ENCODE data around the gene AP2M1. TPM values are rescaled to one million over a fixed set of nuclear protein-coding genes. Genes with fewer than 3 reads are reported as not detected.

AP2M1 gene
- total and polyA plus RNA-seq, 2 donors (not counting 3 experiments of a cell fraction or from before 2014, with no cell fraction given): 431 to 602 TPM

DNA sequence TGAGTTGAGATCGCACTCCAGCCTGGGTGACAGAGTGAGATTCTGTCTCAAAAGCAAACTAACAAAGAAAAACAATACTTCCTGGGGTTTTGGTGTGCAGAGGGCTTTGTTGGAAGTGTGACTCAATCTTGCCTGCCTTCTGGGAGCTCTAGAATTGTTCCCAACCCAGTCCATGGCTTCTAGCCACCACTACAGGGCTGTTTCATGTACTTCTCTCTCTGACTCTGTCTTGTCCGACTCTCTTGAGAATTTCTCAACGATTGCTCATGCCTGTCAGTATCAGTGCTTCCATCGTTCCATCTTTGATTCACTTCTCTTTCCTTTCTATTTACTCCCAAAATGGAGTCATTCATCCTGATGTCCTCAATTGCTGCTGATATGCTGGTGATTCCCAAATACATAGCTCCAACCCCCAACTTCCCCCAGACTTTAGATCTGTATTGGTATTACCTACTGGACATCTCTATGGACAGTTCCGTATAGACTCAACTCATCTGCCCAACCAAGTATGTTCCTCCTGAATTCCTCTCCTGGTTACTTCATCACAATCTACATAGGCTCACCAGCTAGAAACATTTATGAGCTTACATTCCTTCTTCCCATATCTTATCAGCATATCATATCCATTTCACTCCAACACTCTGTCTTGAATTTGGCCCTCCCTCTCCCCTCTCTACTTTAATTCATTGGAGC lies 1.8 kb upstream of the AP2M1 start:
- H3K27me3 ChIP-seq (ENCODE audit: control insufficient read depth in 2 of 2, insufficient read depth in 2 of 2, low read length in 2 of 2): no peaks in the 10 kb centered on the region
- no peak overlapping the region for H3K4me3 ChIP-seq (replicated peaks in 1 of 3; ENCODE audit: insufficient read depth in 1 of 3, low read depth in 1 of 3, low read length in 3 of 3)
- TF ChIP-seq, protein P1, sequence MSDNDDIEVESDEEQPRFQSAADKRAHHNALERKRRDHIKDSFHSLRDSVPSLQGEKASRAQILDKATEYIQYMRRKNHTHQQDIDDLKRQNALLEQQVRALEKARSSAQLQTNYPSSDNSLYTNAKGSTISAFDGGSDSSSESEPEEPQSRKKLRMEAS (IDR thresholded peaks at IDR 0.05; ENCODE audit: insufficient read depth, insufficient read length): no peak
- TF ChIP-seq EZH2 (IDR thresholded peaks at IDR 0.05; ENCODE audit: borderline replicate concordance, low read depth, low read length, severe bottlenecking): no peak
- no peak for TF ChIP-seq GATA2 (IDR thresholded peaks at IDR 0.05; ENCODE audit: insufficient read depth, insufficient read length, low read depth, low read length)
- no peak for TF ChIP-seq POLR2A (IDR thresholded peaks at IDR 0.05; ENCODE audit: low read depth, low read length)
- TF ChIP-seq POLR2AphosphoS5 (IDR thresholded peaks at IDR 0.05; ENCODE audit: insufficient read depth, low read depth, low read length): no peak
- TF ChIP-seq FOS (IDR thresholded peaks at IDR 0.05; ENCODE audit: borderline replicate concordance, insufficient read depth, low read length): no peak
- TF ChIP-seq MYC (IDR thresholded peaks at IDR 0.05; ENCODE audit: low read depth, low read length): no peak
- no peak for TF ChIP-seq JUN (IDR thresholded peaks at IDR 0.05; ENCODE audit: borderline replicate concordance, insufficient read depth, insufficient read length, low read depth)
- TF ChIP-seq, protein P2, sequence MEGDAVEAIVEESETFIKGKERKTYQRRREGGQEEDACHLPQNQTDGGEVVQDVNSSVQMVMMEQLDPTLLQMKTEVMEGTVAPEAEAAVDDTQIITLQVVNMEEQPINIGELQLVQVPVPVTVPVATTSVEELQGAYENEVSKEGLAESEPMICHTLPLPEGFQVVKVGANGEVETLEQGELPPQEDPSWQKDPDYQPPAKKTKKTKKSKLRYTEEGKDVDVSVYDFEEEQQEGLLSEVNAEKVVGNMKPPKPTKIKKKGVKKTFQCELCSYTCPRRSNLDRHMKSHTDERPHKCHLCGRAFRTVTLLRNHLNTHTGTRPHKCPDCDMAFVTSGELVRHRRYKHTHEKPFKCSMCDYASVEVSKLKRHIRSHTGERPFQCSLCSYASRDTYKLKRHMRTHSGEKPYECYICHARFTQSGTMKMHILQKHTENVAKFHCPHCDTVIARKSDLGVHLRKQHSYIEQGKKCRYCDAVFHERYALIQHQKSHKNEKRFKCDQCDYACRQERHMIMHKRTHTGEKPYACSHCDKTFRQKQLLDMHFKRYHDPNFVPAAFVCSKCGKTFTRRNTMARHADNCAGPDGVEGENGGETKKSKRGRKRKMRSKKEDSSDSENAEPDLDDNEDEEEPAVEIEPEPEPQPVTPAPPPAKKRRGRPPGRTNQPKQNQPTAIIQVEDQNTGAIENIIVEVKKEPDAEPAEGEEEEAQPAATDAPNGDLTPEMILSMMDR (IDR thresholded peaks at IDR 0.05; ENCODE audit: extremely low read depth in 1 of 2, insufficient read depth in 1 of 2, low read depth in 1 of 2, low read length in 2 of 2): no peak
- BruUV-seq (replicated peaks): no TSS peak
- DNase-seq (ENCODE audit: low read depth, low spot score) (peak; percentile 14), FAIRE-seq (no peak)
- no peak overlapping the region for H3K27ac ChIP-seq (ENCODE audit: insufficient read depth, low read depth, low read length)
- ChIA-PET POLR2A (interaction anchor here (1.5 to 1.7 kb wide), 2 partner anchors 13 to 16 kb away, joined by 3 to 5 read pairs; partner anchors contain the start of gene ABCF3), CTCF (interaction anchor here (1.1 to 2.1 kb wide), 3 partner anchors 11 to 54 kb away, joined by 3 to 11 read pairs (median 4); no protein-coding TSS in a partner anchor)
- H2AFZ ChIP-seq (ENCODE audit: low read depth, low read length): no peak overlapping the region
- no peak overlapping the region for H3K4me2 ChIP-seq (ENCODE audit: insufficient read depth, low read length)
- intact Hi-C loops (cut with micrococcal nuclease) (no loop called here), dilution Hi-C loops (cut with MboI; ENCODE audit: extremely low pct_ligation_motif_present, low sequenced_read_pairs) (no loop called here)
- H3K9ac ChIP-seq (replicated peaks; ENCODE audit: extremely low read depth, insufficient read depth, low read length): no peak overlapping the region
- no peaks in the 10 kb centered on the region for H3K9me1 ChIP-seq (replicated peaks; ENCODE audit: control insufficient read depth, extremely low read depth, insufficient read depth, low read length)
- H3K79me2 ChIP-seq (ENCODE audit: control insufficient read depth, insufficient read depth, low read length): peaks cover 26% of the 10 kb centered on the region
- peaks cover 19% of the 10 kb centered on the region for H3K4me1 ChIP-seq (ENCODE audit: control insufficient read depth, extremely low read depth, insufficient read depth, low read length)
- H3K36me3 ChIP-seq (ENCODE audit: control insufficient read depth in 2 of 2, extremely low read depth in 1 of 2, insufficient read depth in 2 of 2, low read length in 2 of 2): peaks cover 4 to 33% of the 10 kb centered on the region in 2 experiments
- no peaks in the 10 kb centered on the region for H3K9me3 ChIP-seq (replicated peaks; ENCODE audit: control insufficient read depth, insufficient read depth, low read length)
- H4K20me1 ChIP-seq (replicated peaks; ENCODE audit: control insufficient read depth, extremely low read depth, insufficient read depth, low read length): no peaks in the 10 kb centered on the region

Measured in endothelial cell of umbilical vein (primary cell).